Measurements from ENCODE around the gene STK39.

The STK39 gene

GRCh38 chr2:167925758-167926157 lies 321.6 kb downstream of the STK39 start:
- DNase-seq (ENCODE audit: low read depth): no peak

- DNase-seq (ENCODE audit: low read depth): no peak
These were observed 322.8 kb downstream of the STK39 start for GRCh38 chr2:167924556-167924955.

GRCh38 chr2:167916756-167917155 lies 330.6 kb downstream of the STK39 start:
- no peak for DNase-seq (ENCODE audit: low read depth)

GRCh38 chr2:167914969-167915368 lies 332.4 kb downstream of the STK39 start:
- DNase-seq (ENCODE audit: low read depth): no peak

- DNase-seq (ENCODE audit: low read depth): no peak
These were observed 338.6 kb downstream of the STK39 start for GRCh38 chr2:167908786-167909185.

GRCh38 chr2:167905668-167906067 lies 341.7 kb downstream of the STK39 start:
- DNase-seq (ENCODE audit: low read depth): no peak

Measured in GM04504 (cell line).